HepG2 (cell line): Measurements from ENCODE around the gene SEPTIN11. TPM values are rescaled to one million over a fixed set of nuclear protein-coding genes. Genes with fewer than 3 reads are reported as not detected.
A peak's percentile ranks its signal among the peaks of the same experiment; 100 is the strongest.

Experiments used
- DMTF1 ChIP-seq: sonication (generic); formaldehyde crosslinking; IDR thresholded peaks from 2 replicates; pipeline ENCODE4 v1.4.0; 2020; ENCODE audit warnings: mild to moderate bottlenecking, missing genetic modification reagents
- EEA1 ChIP-seq: sonication (generic); formaldehyde crosslinking; IDR thresholded peaks from 2 replicates; pipeline ENCODE4 v1.5.1; 2020; ENCODE audit warnings: mild to moderate bottlenecking, missing genetic modification reagents, borderline replicate concordance
- RORA ChIP-seq: sonication (generic); formaldehyde crosslinking; IDR thresholded peaks from 2 replicates; pipeline ENCODE4 v1.5.0; 2020; ENCODE audit warnings: mild to moderate bottlenecking, missing genetic modification reagents, moderate library complexity
- SNAPC5 ChIP-seq: sonication (generic); formaldehyde crosslinking; IDR thresholded peaks from 2 replicates; pipeline ENCODE4 v1.8.1; 2023; ENCODE audit warnings: mild to moderate bottlenecking, missing genetic modification reagents, borderline replicate concordance
- SP5 ChIP-seq: IDR thresholded peaks from 2 replicates; pipeline ENCODE4 v1.6.1; 2016; ENCODE audit warnings: low read depth, borderline replicate concordance
- ZHX2 ChIP-seq, 2 experiments: sonication (generic) in 1 of 2; formaldehyde crosslinking in 1 of 2; IDR thresholded peaks; 2 replicates each; pipeline versions ENCODE4 v1.6.1 to v1.9.0; 2014 to 2022; ENCODE audit warnings: antibody characterized with exemption in 1 of 2, borderline replicate concordance in 1 of 2, inconsistent platforms in 1 of 2, low read depth in 1 of 2, missing genetic modification reagents in 1 of 2
- ZNF24 ChIP-seq: fragments of 450-650 bp; IDR thresholded peaks from 2 replicates; pipeline ENCODE4 v1.6.1; 2017; ENCODE audit warnings: antibody characterized with exemption, mild to moderate bottlenecking
- ZNF451 ChIP-seq: sonication (generic); formaldehyde crosslinking; IDR thresholded peaks from 2 replicates; pipeline ENCODE4 v1.5.0; 2020; ENCODE audit warnings: mild to moderate bottlenecking, missing genetic modification reagents
- ZNF558 ChIP-seq: sonication (generic); formaldehyde crosslinking; IDR thresholded peaks from 2 replicates; pipeline ENCODE4 v1.9.0; 2022; ENCODE audit warnings: mild to moderate bottlenecking, missing genetic modification reagents, borderline replicate concordance
- ZNF790 ChIP-seq: sonication (generic); formaldehyde crosslinking; IDR thresholded peaks from 2 replicates; pipeline ENCODE4 v1.8.0; 2022; ENCODE audit warnings: missing genetic modification reagents, mild to moderate bottlenecking, borderline replicate concordance
- polyA plus RNA-seq, 8 experiments: library from polyadenylated mRNA; depleted of rRNA in 3 of 8; stranded (reverse) in 7 of 8; unstranded in 1 of 8; fragments of >200 nt; fragmentation: Illumina TruSeq in 4 of 8; extraction: Trizol in 4 of 8; gene quantifications; 2 replicates each; pipeline versions ENCODE4 v1.2.1 to v1.2.3, GENCODE V29; 2011 to 2016; ENCODE audit warnings: low read depth in 4 of 8, missing spikeins in 1 of 8, mixed read lengths in 1 of 8; ENCODE audit not compliant: insufficient read depth in 1 of 8
- total RNA-seq, 5 experiments: library from RNA; depleted of rRNA; stranded (reverse); fragments of >200 nt; fragmentation: Illumina TruSeq; extraction: Trizol; gene quantifications; 2 replicates each; pipeline ENCODE4 v1.2.3, GENCODE V29; 2016; ENCODE audit warnings: low read depth in 1 of 5
- TF ChIP-seq, protein P1 (sequence below): sonication (generic); formaldehyde crosslinking; conservative IDR thresholded peaks from 2 replicates; pipeline ENCODE4 v1.8.0; 2022; ENCODE audit warnings: low read depth, missing genetic modification reagents
- TF ChIP-seq, protein P2 (sequence below): sonication (generic); formaldehyde crosslinking; IDR thresholded peaks from 2 replicates; pipeline ENCODE4 v1.5.1; 2020; ENCODE audit warnings: mild to moderate bottlenecking, missing genetic modification reagents, moderate library complexity

Gene SEPTIN11
- total and polyA plus RNA-seq, 2 of the 13 experiments (the other 11 are each of a cell fraction or from before 2014, with no cell fraction given), result 28.9 to 47.3 TPM

DNA sequence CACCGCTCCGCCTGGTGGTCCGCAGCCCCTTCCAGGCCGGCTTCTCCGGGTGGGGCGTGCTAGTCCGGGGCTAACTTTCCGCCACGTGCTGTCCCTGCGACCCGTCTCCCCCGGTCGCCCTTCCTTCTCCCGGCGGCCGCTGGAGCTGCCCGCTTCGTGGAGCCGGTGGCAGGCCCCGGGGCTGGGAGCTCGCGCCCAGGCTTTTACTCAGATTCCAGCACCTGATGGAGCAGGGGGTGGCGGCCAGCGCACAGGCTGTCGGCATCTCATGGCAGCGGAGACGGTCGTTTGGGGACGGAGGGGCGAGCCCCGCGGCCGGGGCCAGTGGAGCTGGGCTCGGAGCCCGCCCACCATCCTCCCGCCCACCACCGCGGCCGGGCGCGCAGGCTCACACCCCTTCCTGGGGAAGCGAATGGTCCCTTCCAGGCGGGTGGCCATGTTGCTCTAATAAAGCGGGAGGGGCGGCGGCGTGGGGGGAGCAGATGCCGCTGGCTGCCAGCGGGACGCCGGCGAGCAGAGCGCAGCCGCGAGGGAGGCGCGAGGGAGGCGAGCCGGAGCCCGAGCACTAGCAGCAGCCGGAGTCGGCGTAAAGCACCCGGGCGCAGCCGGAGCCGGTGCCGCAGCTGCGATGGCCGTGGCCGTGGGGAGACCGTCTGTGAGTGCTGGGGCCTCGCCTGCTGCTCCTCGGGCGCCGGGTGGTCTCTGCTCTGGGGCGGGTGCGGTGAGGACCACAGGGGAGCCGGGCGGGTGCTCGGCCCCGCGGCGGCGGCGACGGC, at the start of gene SEPTIN11 (continued):
- peak; percentile 66; the same call in 1 of the 2 replicates for TF ChIP-seq ZHX2 (IDR thresholded peaks at IDR 0.05; ENCODE audit: low read depth)
- TF ChIP-seq ZHX2 (CRISPR knock-in tag; IDR thresholded peaks at IDR 0.05; ENCODE audit: borderline replicate concordance), result no peak
- TF ChIP-seq, protein P1, sequence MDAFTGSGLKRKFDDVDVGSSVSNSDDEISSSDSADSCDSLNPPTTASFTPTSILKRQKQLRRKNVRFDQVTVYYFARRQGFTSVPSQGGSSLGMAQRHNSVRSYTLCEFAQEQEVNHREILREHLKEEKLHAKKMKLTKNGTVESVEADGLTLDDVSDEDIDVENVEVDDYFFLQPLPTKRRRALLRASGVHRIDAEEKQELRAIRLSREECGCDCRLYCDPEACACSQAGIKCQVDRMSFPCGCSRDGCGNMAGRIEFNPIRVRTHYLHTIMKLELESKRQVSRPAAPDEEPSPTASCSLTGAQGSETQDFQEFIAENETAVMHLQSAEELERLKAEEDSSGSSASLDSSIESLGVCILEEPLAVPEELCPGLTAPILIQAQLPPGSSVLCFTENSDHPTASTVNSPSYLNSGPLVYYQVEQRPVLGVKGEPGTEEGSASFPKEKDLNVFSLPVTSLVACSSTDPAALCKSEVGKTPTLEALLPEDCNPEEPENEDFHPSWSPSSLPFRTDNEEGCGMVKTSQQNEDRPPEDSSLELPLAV, result 0 out of 2 replicates have a peak, but pooled peaks have one; percentile 42
- TF ChIP-seq ZNF451, result no peak
- no peak for TF ChIP-seq EEA1 (CRISPR knock-in tag)
- peak; percentile 91 for TF ChIP-seq ZNF558 (CRISPR knock-in tag)
- TF ChIP-seq SP5 (CRISPR knock-in tag), result peak; percentile 72
- no peak for TF ChIP-seq RORA (CRISPR knock-in tag)
- TF ChIP-seq ZNF790 (CRISPR knock-in tag), result peak; percentile 68; the same call in 1 of the 2 replicates
- TF ChIP-seq, protein P2, sequence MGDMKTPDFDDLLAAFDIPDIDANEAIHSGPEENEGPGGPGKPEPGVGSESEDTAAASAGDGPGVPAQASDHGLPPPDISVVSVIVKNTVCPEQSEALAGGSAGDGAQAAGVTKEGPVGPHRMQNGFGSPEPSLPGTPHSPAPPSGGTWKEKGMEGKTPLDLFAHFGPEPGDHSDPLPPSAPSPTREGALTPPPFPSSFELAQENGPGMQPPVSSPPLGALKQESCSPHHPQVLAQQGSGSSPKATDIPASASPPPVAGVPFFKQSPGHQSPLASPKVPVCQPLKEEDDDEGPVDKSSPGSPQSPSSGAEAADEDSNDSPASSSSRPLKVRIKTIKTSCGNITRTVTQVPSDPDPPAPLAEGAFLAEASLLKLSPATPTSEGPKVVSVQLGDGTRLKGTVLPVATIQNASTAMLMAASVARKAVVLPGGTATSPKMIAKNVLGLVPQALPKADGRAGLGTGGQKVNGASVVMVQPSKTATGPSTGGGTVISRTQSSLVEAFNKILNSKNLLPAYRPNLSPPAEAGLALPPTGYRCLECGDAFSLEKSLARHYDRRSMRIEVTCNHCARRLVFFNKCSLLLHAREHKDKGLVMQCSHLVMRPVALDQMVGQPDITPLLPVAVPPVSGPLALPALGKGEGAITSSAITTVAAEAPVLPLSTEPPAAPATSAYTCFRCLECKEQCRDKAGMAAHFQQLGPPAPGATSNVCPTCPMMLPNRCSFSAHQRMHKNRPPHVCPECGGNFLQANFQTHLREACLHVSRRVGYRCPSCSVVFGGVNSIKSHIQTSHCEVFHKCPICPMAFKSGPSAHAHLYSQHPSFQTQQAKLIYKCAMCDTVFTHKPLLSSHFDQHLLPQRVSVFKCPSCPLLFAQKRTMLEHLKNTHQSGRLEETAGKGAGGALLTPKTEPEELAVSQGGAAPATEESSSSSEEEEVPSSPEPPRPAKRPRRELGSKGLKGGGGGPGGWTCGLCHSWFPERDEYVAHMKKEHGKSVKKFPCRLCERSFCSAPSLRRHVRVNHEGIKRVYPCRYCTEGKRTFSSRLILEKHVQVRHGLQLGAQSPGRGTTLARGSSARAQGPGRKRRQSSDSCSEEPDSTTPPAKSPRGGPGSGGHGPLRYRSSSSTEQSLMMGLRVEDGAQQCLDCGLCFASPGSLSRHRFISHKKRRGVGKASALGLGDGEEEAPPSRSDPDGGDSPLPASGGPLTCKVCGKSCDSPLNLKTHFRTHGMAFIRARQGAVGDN (CRISPR knock-in tag), result peak; percentile 82
- no peak for TF ChIP-seq DMTF1
- TF ChIP-seq SNAPC5 (CRISPR knock-in tag), result no peak
- TF ChIP-seq ZNF24, result no peak
